GM23338 (cell line): ENCODE results near the gene ZNF292. TPM values are rescaled to one million over a fixed set of nuclear protein-coding genes. Genes with fewer than 3 reads are reported as not detected.
"Not testable (repeated sequence)": the region's sequence is repeated elsewhere in the genome, so short reads cannot be mapped to it uniquely, and the experiment has no call there.

Experiments
- ATAC-seq: fragments of 200-7000 bp; cut with Tn5 transposase; 3 replicates; pipeline ENCODE4 v1.9.1; 2020
- DNase-seq: peaks from one replicate; pipeline ENCODE4 v3.0.0-alpha.2; 2015; ENCODE audit warnings: low spot score
- H2AFZ ChIP-seq: fragments of 200-600 bp; sonication (generic); 2 replicates; pipeline ENCODE4 v1.8.0; 2016; ENCODE audit warnings: antibody characterized with exemption, mild to moderate bottlenecking, moderate library complexity
- H3F3A ChIP-seq: fragments of 200-600 bp; sonication (generic); replicated peaks from 2 replicates; pipeline ENCODE4 v1.8.0; 2017; ENCODE audit warnings: antibody characterized with exemption, mixed run types, low read depth
- H3K27ac ChIP-seq: fragments of 200-600 bp; sonication (generic); 2 replicates; pipeline ENCODE4 v1.6.1; 2016; ENCODE audit warnings: low read depth
- H3K27me3 ChIP-seq: fragments of 200-600 bp; sonication (generic); 2 replicates; pipeline ENCODE4 v1.8.0; 2016; ENCODE audit warnings: mild to moderate bottlenecking, mixed run types, moderate library complexity; ENCODE audit not compliant: insufficient read depth
- H3K36me3 ChIP-seq: fragments of 200-600 bp; sonication (generic); 2 replicates; pipeline ENCODE4 v1.8.0; 2016; ENCODE audit warnings: mild to moderate bottlenecking; ENCODE audit not compliant: insufficient read depth
- H3K4me1 ChIP-seq: fragments of 200-600 bp; sonication (generic); 2 replicates; pipeline ENCODE4 v1.8.0; 2016; ENCODE audit warnings: mild to moderate bottlenecking, moderate library complexity; ENCODE audit not compliant: insufficient read depth
- H3K4me2 ChIP-seq: fragments of 200-600 bp; sonication (generic); 2 replicates; pipeline ENCODE4 v1.7.1; 2017; ENCODE audit warnings: mixed run types
- H3K4me3 ChIP-seq: fragments of 200-600 bp; sonication (generic); 2 replicates; pipeline ENCODE4 v1.6.1; 2016; ENCODE audit warnings: mixed run types
- H3K79me2 ChIP-seq: fragments of 200-600 bp; sonication (generic); replicated peaks from 2 replicates; pipeline ENCODE4 v1.8.0; 2017; ENCODE audit warnings: mild to moderate bottlenecking; ENCODE audit not compliant: insufficient read depth
- H3K9me2 ChIP-seq: fragments of 200-600 bp; sonication (generic); 2 replicates; pipeline ENCODE4 v1.8.0; 2017; ENCODE audit not compliant: insufficient read depth
- H4K20me1 ChIP-seq: fragments of 200-600 bp; sonication (generic); replicated peaks from 2 replicates; pipeline ENCODE4 v1.8.0; 2017; ENCODE audit warnings: mild to moderate bottlenecking; ENCODE audit not compliant: insufficient read depth
- H3K27ac Mint-ChIP-seq: 2 replicates; pipeline ENCODE4 v1.8.0; 2020; ENCODE audit warnings: inconsistent platforms, mild to moderate bottlenecking, moderate library complexity, mixed read lengths
- H3K27me3 Mint-ChIP-seq: 3 replicates; pipeline ENCODE4 v1.8.0; 2022; ENCODE audit warnings: low read depth, mild to moderate bottlenecking, moderate library complexity, mixed read lengths, inconsistent platforms; ENCODE audit not compliant: insufficient read depth, poor library complexity
- H3K36me3 Mint-ChIP-seq: 3 replicates; pipeline ENCODE4 v1.8.0; 2021; ENCODE audit warnings: low read depth, mild to moderate bottlenecking, inconsistent platforms, moderate library complexity, mixed read lengths
- H3K4me1 Mint-ChIP-seq: 3 replicates; pipeline ENCODE4 v1.8.0; 2020; ENCODE audit warnings: mild to moderate bottlenecking, inconsistent platforms, mixed read lengths
- H3K4me3 Mint-ChIP-seq: 3 replicates; pipeline ENCODE4 v1.8.0; 2021; ENCODE audit warnings: moderate library complexity, mild to moderate bottlenecking, inconsistent platforms, mixed read lengths
- H3K9me3 Mint-ChIP-seq: 3 replicates; pipeline ENCODE4 v1.8.0; 2020; ENCODE audit warnings: moderate library complexity, mild to moderate bottlenecking, inconsistent platforms, mixed read lengths
- CREB1 ChIP-seq: fragments of 250-450 bp; sonication (Bioruptor Pico); IDR thresholded peaks from 2 replicates; pipeline ENCODE4 v1.5.0; 2020; ENCODE audit warnings: low read depth, mild to moderate bottlenecking, moderate library complexity
- EZH2 ChIP-seq: fragments of 200-600 bp; sonication (generic); IDR thresholded peaks from one replicate; pipeline ENCODE4 v1.8.0; 2017; ENCODE audit warnings: antibody characterized with exemption, mild to moderate bottlenecking, low read depth; ENCODE audit not compliant: unreplicated experiment
- EZH2phosphoT487 ChIP-seq: fragments of 200-600 bp; sonication (generic); IDR thresholded peaks from one replicate; pipeline ENCODE4 v1.8.1; 2018; ENCODE audit warnings: antibody characterized with exemption; ENCODE audit not compliant: unreplicated experiment
- POLR2AphosphoS5 ChIP-seq: IDR thresholded peaks from 2 replicates; pipeline ENCODE4 v1.6.1; 2016; ENCODE audit warnings: antibody characterized with exemption, low read depth
- ZNF114 ChIP-seq: fragments of 250-450 bp; sonication (Bioruptor Pico); IDR thresholded peaks from 2 replicates; pipeline ENCODE4 v1.5.0; 2020; ENCODE audit warnings: mild to moderate bottlenecking, moderate library complexity
- ZNF331 ChIP-seq: fragments of 250-450 bp; sonication (Bioruptor Pico); IDR thresholded peaks from 2 replicates; pipeline ENCODE4 v1.5.0; 2020; ENCODE audit warnings: low read depth, mild to moderate bottlenecking, moderate library complexity
- polyA plus RNA-seq: library from polyadenylated mRNA; unstranded; fragments of >200 nt; fragmentation: Nextera tagmentation; extraction: Ambion mirVana; gene quantifications from 2 replicates; pipeline ENCODE4 v1.2.1, GENCODE V29; 2016
- total RNA-seq: library from RNA; depleted of rRNA; stranded (reverse); fragments of >200 nt; shearing (Covaris generic); gene quantifications from 2 replicates; pipeline ENCODE4 v1.2.3, GENCODE V29; 2014
- TF ChIP-seq, protein P1 (sequence below), 2 experiments: fragments of 200-600 bp in 1 of 2; sonication (generic) in 1 of 2; conservative IDR thresholded peaks; 2 replicates each; pipeline versions ENCODE4 v1.5.1 to v1.6.1; 2016 to 2017; ENCODE audit warnings: antibody characterized with exemption in 2 of 2, low read depth in 2 of 2, mild to moderate bottlenecking in 2 of 2, moderate library complexity in 1 of 2

The ZNF292 gene
- total and polyA plus RNA-seq, 2 experiments from 2014 or later: 45.7 to 67.9 TPM

DNA sequence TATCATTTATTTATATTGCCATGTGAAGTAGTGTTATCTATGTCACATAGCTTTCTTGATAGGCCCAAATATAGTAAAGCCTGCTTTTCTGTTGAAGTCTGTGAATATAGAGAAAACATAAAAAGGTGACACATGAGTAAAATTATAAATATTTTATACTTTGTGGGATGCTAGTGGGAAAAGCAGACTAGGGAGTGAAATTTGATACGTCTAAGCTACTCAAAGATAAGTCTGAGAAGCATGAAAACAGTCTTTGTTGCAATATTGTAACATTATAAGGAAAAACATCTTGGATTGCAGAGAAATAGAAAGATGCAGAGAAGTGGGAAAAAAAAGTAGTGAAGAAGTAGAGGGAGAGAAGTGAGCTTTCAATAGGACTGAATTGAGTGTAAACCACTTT lies 75.4 kb downstream of the ZNF292 start:
- Histone ChIP-seq H3K27me3 (no peaks in the 10 kb centered on the region), H3K9me2 (no peaks in the 10 kb centered on the region), H3K4me1 (peaks cover 2% of the 10 kb centered on the region; the same call in 1 of the 2 replicates), H2AFZ (no peak overlapping the region), H3K4me3 (no peak overlapping the region), H4K20me1 (0 out of 2 replicates have a peak, but pooled peaks cover 5% of the 10 kb centered on the region), H3K36me3 (no peaks in the 10 kb centered on the region; the same call in 1 of the 2 replicates), H3F3A (no peaks in the 10 kb centered on the region), H3K79me2 (peaks cover 33% of the 10 kb centered on the region), H3K27ac (no peak overlapping the region), H3K4me2 (no peak overlapping the region)
- Mint-ChIP-seq H3K4me3 (no peak overlapping the region), H3K4me1 (peaks cover 4% of the 10 kb centered on the region; the same call in 2 of the 3 replicates), H3K27ac (no peak overlapping the region), H3K27me3 (no peaks in the 10 kb centered on the region), H3K36me3 (peaks cover 27% of the 10 kb centered on the region), H3K9me3 (no peaks in the 10 kb centered on the region)
- no peak for TF ChIP-seq EZH2
- TF ChIP-seq ZNF331 (CRISPR knock-in tag): no peak
- TF ChIP-seq, protein P1, sequence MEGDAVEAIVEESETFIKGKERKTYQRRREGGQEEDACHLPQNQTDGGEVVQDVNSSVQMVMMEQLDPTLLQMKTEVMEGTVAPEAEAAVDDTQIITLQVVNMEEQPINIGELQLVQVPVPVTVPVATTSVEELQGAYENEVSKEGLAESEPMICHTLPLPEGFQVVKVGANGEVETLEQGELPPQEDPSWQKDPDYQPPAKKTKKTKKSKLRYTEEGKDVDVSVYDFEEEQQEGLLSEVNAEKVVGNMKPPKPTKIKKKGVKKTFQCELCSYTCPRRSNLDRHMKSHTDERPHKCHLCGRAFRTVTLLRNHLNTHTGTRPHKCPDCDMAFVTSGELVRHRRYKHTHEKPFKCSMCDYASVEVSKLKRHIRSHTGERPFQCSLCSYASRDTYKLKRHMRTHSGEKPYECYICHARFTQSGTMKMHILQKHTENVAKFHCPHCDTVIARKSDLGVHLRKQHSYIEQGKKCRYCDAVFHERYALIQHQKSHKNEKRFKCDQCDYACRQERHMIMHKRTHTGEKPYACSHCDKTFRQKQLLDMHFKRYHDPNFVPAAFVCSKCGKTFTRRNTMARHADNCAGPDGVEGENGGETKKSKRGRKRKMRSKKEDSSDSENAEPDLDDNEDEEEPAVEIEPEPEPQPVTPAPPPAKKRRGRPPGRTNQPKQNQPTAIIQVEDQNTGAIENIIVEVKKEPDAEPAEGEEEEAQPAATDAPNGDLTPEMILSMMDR (conservative IDR thresholded peaks at IDR 0.05; ENCODE audit: low read depth in 2 of 2): no peak
- DNase-seq (no peak), ATAC-seq (no peak)

DNA sequence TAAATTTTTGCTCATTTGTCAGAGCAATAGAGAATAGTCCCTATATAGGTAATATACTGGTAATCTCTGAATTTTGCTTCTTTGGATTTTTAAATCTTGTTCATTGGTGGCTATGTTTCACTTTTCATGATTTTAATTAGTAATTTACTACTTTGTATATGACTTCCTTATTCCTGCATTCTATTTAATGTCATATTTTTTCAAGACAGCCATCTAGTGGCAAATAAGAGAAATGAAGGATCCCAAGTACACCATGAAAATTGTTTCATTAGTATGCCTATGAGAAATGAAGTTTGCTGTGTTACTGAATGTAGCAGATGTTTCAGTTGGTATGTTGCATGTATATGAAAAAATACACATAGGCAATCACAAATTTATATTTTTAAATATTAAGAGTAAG lies 82.4 kb downstream of the ZNF292 start:
- Histone ChIP-seq H3K36me3 (peaks cover 7% of the 10 kb centered on the region; the same call in 1 of the 2 replicates), H3K9me2 (no peaks in the 10 kb centered on the region), H3F3A (no peaks in the 10 kb centered on the region), H3K4me3 (no peak overlapping the region), H2AFZ (no peak overlapping the region), H3K4me2 (no peak overlapping the region), H3K27ac (no peak overlapping the region), H3K4me1 (no peaks in the 10 kb centered on the region), H3K27me3 (no peaks in the 10 kb centered on the region), H3K79me2 (peaks cover 10% of the 10 kb centered on the region), H4K20me1 (0 out of 2 replicates have a peak, but pooled peaks cover 5% of the 10 kb centered on the region)
- Mint-ChIP-seq H3K27me3 (peaks cover 5% of the 10 kb centered on the region), H3K36me3 (peaks cover 54% of the 10 kb centered on the region), H3K27ac (no peak overlapping the region), H3K4me3 (no peak overlapping the region), H3K9me3 (peaks cover 24% of the 10 kb centered on the region; the same call in 2 of the 3 replicates), H3K4me1 (no peaks in the 10 kb centered on the region)
- DNase-seq (peak; percentile 18), ATAC-seq (no peak)
- no peak for TF ChIP-seq ZNF331 (CRISPR knock-in tag)
- no peak for TF ChIP-seq CREB1 (CRISPR knock-in tag)
- TF ChIP-seq, protein P1 (conservative IDR thresholded peaks at IDR 0.05; ENCODE audit: low read depth in 2 of 2): peak in 1 of 2 experiments; percentile 70; a peak in 3 of 4 replicates
- TF ChIP-seq EZH2phosphoT487: no peak
- no peak for TF ChIP-seq POLR2AphosphoS5
- TF ChIP-seq ZNF114 (CRISPR knock-in tag): no peak

DNA sequence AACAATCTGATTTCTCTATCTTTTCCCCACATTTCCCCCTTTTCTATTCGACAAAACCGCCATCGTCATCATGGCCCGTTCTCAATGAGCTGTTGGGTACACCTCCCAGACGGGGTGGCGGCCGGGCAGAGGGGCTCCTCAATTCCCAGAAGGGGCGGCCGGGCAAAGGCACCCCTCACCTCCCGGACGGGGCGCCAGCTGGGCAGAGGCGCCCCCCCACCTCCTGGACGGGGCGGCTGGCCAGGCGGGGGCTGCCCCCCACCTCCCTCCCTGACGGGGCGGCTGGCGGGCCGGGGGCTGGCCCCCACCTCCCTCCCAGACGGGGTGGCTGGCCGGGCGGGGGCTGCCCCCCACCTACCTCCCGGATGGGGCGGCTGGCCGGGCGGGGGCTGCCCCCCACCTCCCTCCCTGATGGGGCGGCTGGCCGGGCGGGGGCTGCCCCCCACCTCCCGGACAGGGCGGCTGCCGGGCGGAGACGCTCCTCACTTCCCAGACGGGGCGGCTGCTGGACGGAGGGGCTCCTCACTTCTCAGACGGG lies 83.8 kb downstream of the ZNF292 start:
- Mint-ChIP-seq H3K36me3 (peaks cover 53% of the 10 kb centered on the region), H3K9me3 (peaks cover 24% of the 10 kb centered on the region; the same call in 2 of the 3 replicates)
- H3K27me3 ChIP-seq, ATAC-seq, H3K4me2 ChIP-seq, H3K27ac ChIP-seq, H3F3A ChIP-seq, H3K4me3 Mint-ChIP-seq, H3K27ac Mint-ChIP-seq, H2AFZ ChIP-seq, H3K4me3 ChIP-seq, H3K9me2 ChIP-seq, H3K4me1 ChIP-seq, H4K20me1 ChIP-seq, H3K27me3 Mint-ChIP-seq, DNase-seq, H3K4me1 Mint-ChIP-seq: not testable (repeated sequence)
- peaks cover 17% of the 10 kb centered on the region; the same call in 1 of the 2 replicates for H3K36me3 ChIP-seq
- peaks cover 10% of the 10 kb centered on the region for H3K79me2 ChIP-seq
